HepG2 (cell line): ENCODE data around the gene PSMB1. TPM values are rescaled to one million over a fixed set of nuclear protein-coding genes. Genes with fewer than 3 reads are reported as not detected.
A peak's percentile ranks its signal among the peaks of the same experiment; 100 is the strongest.

Experiments
- AGO2 ChIP-seq: fragments of 200-400 bp; formaldehyde crosslinking; optimal IDR thresholded peaks from 2 replicates; pipeline ENCODE3; 2017; ENCODE audit warnings: mild to moderate bottlenecking, low read depth, low read length, moderate library complexity
- ATF4 ChIP-seq, 2 experiments: fragments of 450-650 bp in 1 of 2; sonication (generic) in 1 of 2; formaldehyde crosslinking; IDR thresholded peaks; 2 replicates each; pipeline versions ENCODE4 v1.5.0 to v1.8.0; 2020 to 2022; ENCODE audit warnings: mild to moderate bottlenecking in 1 of 2, missing genetic modification reagents in 1 of 2
- EZH2 ChIP-seq: conservative IDR thresholded peaks from 2 replicates; pipeline ENCODE4 v1.6.1; 2012; ENCODE audit warnings: mild to moderate bottlenecking, low read depth, low read length, moderate library complexity
- FOSL2 ChIP-seq: sonication (generic); formaldehyde crosslinking; IDR thresholded peaks from 2 replicates; pipeline ENCODE4 v1.4.0; 2020; ENCODE audit warnings: missing genetic modification reagents
- FOXA3 ChIP-seq: IDR thresholded peaks from 2 replicates; pipeline ENCODE4 v1.6.1; 2016; ENCODE audit warnings: missing genetic modification reagents, missing compliant biosample characterization
- HNRNPLL ChIP-seq: fragments of 200-400 bp; formaldehyde crosslinking; IDR thresholded peaks from 2 replicates; pipeline ENCODE4 v1.6.1; 2017; ENCODE audit warnings: mild to moderate bottlenecking, low read depth, low read length; ENCODE audit not compliant: poor library complexity, severe bottlenecking
- JUND ChIP-seq: sonication (generic); formaldehyde crosslinking; IDR thresholded peaks from 2 replicates; pipeline ENCODE4 v1.8.0; 2022; ENCODE audit warnings: mild to moderate bottlenecking, missing genetic modification reagents
- LCORL ChIP-seq, 2 experiments: fragments of 450-650 bp in 1 of 2; sonication (generic) in 1 of 2; formaldehyde crosslinking in 1 of 2; IDR thresholded peaks; 2 replicates each; pipeline versions ENCODE4 v1.5.0 to v1.6.1; 2017 to 2020; ENCODE audit warnings: antibody characterized with exemption in 1 of 2, missing genetic modification reagents in 1 of 2
- MTA3 ChIP-seq: sonication (generic); formaldehyde crosslinking; IDR thresholded peaks from 2 replicates; pipeline ENCODE4 v1.4.0; 2020; ENCODE audit warnings: missing genetic modification reagents
- MXD4 ChIP-seq: IDR thresholded peaks from 2 replicates; pipeline ENCODE4 v1.6.1; 2016; ENCODE audit warnings: mild to moderate bottlenecking, missing biosample characterization, missing genetic modification reagents
- PAXIP1 ChIP-seq: sonication (generic); formaldehyde crosslinking; conservative IDR thresholded peaks from 2 replicates; pipeline ENCODE4 v1.4.0; 2020; ENCODE audit warnings: mild to moderate bottlenecking, missing genetic modification reagents, moderate library complexity
- PHF8 ChIP-seq: sonication (generic); formaldehyde crosslinking; IDR thresholded peaks from 2 replicates; pipeline ENCODE4 v1.5.0; 2020; ENCODE audit warnings: missing genetic modification reagents
- SATB2 ChIP-seq: sonication (generic); formaldehyde crosslinking; IDR thresholded peaks from 2 replicates; pipeline ENCODE4 v1.5.0; 2020; ENCODE audit warnings: missing genetic modification reagents
- TFDP1 ChIP-seq: IDR thresholded peaks from 2 replicates; pipeline ENCODE4 v1.6.1; 2016; ENCODE audit warnings: missing compliant biosample characterization, missing genetic modification reagents, borderline replicate concordance
- ZFP36L2 ChIP-seq: sonication (generic); formaldehyde crosslinking; IDR thresholded peaks from 2 replicates; pipeline ENCODE4 v1.4.0; 2020; ENCODE audit warnings: missing genetic modification reagents
- ZNF136 ChIP-seq: sonication (generic); formaldehyde crosslinking; IDR thresholded peaks from 2 replicates; pipeline ENCODE4 v1.8.1; 2022; ENCODE audit warnings: low read depth, mild to moderate bottlenecking, moderate library complexity, missing genetic modification reagents
- ZNF431 ChIP-seq: sonication (generic); formaldehyde crosslinking; IDR thresholded peaks from 2 replicates; pipeline ENCODE4 v1.9.0; 2022; ENCODE audit warnings: missing genetic modification reagents, low read depth, mild to moderate bottlenecking, borderline replicate concordance
- ZNF614 ChIP-seq: IDR thresholded peaks from 2 replicates; pipeline ENCODE4 v1.6.1; 2018; ENCODE audit warnings: missing biosample characterization, missing genetic modification reagents, inconsistent platforms, borderline replicate concordance
- ZNF761 ChIP-seq: sonication (generic); formaldehyde crosslinking; conservative IDR thresholded peaks from 2 replicates; pipeline ENCODE4 v1.4.0; 2020; ENCODE audit warnings: mild to moderate bottlenecking, missing genetic modification reagents
- polyA plus RNA-seq, 8 experiments: library from polyadenylated mRNA; depleted of rRNA in 3 of 8; stranded (reverse) in 7 of 8; unstranded in 1 of 8; fragments of >200 nt; fragmentation: Illumina TruSeq in 4 of 8; extraction: Trizol in 4 of 8; gene quantifications; 2 replicates each; pipeline versions ENCODE4 v1.2.1 to v1.2.3, GENCODE V29; 2011 to 2016; ENCODE audit warnings: low read depth in 4 of 8, missing spikeins in 1 of 8, mixed read lengths in 1 of 8; ENCODE audit not compliant: insufficient read depth in 1 of 8
- total RNA-seq, 5 experiments: library from RNA; depleted of rRNA; stranded (reverse); fragments of >200 nt; fragmentation: Illumina TruSeq; extraction: Trizol; gene quantifications; 2 replicates each; pipeline ENCODE4 v1.2.3, GENCODE V29; 2016; ENCODE audit warnings: low read depth in 1 of 5
- TF ChIP-seq, protein P1 (sequence below): sonication (generic); formaldehyde crosslinking; IDR thresholded peaks from 2 replicates; pipeline ENCODE4 v1.5.0; 2020; ENCODE audit warnings: mild to moderate bottlenecking, missing genetic modification reagents

The PSMB1 gene
- total and polyA plus RNA-seq, 2 of the 13 experiments (the other 11 are each of a cell fraction or from before 2014, with no cell fraction given): 528 to 592 TPM

DNA sequence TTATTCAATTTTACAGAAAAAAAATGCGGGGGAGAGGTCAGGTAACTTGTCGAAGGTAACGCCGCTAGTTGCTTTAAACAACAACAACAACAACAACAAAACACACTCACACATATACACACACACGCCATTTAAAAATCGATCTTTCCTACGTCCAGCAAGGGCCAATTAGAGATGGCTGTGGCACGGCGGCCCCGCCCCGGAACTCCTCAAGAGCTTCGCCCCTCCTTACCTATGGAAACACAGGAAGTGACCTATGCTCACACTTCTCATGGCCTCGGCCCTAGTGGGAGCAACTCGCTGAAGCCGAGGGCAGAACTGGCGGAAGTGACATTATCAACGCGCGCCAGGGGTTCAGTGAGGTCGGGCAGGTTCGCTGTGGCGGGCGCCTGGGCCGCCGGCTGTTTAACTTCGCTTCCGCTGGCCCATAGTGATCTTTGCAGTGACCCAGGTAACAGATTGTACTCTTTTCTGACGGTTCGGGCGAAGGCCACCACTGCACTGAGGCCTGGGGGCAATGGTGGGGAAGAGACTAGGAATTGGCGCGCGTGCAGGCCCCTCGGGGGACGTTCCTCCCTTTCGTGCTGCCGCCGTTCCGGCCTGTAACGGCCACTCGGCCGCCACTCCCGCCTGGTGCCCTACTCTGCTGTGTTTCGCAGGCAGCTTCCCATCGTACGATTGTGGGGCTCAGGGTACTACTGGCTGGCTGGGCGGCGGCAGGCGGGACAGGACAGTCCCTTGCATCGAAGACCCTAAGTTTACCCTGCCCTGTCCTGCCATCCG is 1.1 kb upstream of the PSMB1 start, which contains the start of gene TBP (continued):
- TF ChIP-seq ATF4 (CRISPR knock-in tag; IDR thresholded peaks at IDR 0.05): peak in 1 of 2 experiments; percentile 62; a peak in 2 of 4 replicates
- TF ChIP-seq JUND (CRISPR knock-in tag): no peak
- TF ChIP-seq FOXA3 (CRISPR knock-in tag): peak; percentile 87
- peak; percentile 92; the same call in 1 of the 2 replicates for TF ChIP-seq ZNF136 (CRISPR knock-in tag)
- no peak for TF ChIP-seq ZFP36L2 (CRISPR knock-in tag)
- TF ChIP-seq ZNF614 (CRISPR knock-in tag): peak; percentile 91
- peak; percentile 72 for TF ChIP-seq FOSL2 (CRISPR knock-in tag)
- TF ChIP-seq LCORL (IDR thresholded peaks at IDR 0.05): no peak
- TF ChIP-seq LCORL (CRISPR knock-in tag; IDR thresholded peaks at IDR 0.05): peak; percentile 53; the same call in 1 of the 2 replicates
- peak; percentile 21; the same call in 1 of the 2 replicates for TF ChIP-seq ZNF431 (CRISPR knock-in tag)
- peak; percentile 90 for TF ChIP-seq TFDP1 (CRISPR knock-in tag)
- TF ChIP-seq EZH2: no peak
- TF ChIP-seq PAXIP1 (CRISPR knock-in tag): peak; percentile 69
- TF ChIP-seq, protein P1, sequence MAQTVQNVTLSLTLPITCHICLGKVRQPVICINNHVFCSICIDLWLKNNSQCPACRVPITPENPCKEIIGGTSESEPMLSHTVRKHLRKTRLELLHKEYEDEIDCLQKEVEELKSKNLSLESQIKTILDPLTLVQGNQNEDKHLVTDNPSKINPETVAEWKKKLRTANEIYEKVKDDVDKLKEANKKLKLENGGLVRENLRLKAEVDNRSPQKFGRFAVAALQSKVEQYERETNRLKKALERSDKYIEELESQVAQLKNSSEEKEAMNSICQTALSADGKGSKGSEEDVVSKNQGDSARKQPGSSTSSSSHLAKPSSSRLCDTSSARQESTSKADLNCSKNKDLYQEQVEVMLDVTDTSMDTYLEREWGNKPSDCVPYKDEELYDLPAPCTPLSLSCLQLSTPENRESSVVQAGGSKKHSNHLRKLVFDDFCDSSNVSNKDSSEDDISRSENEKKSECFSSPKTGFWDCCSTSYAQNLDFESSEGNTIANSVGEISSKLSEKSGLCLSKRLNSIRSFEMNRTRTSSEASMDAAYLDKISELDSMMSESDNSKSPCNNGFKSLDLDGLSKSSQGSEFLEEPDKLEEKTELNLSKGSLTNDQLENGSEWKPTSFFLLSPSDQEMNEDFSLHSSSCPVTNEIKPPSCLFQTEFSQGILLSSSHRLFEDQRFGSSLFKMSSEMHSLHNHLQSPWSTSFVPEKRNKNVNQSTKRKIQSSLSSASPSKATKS: 0 out of 2 replicates have a peak, but pooled peaks have one; percentile 87
- peak; percentile 75 for TF ChIP-seq AGO2
- TF ChIP-seq ZNF761 (CRISPR knock-in tag): peak; percentile 81; the same call in 1 of the 2 replicates
- no peak for TF ChIP-seq SATB2
- peak; percentile 93 for TF ChIP-seq MXD4 (CRISPR knock-in tag)
- peak; percentile 77 for TF ChIP-seq HNRNPLL
- TF ChIP-seq MTA3 (CRISPR knock-in tag): no peak
- peak; percentile 98 for TF ChIP-seq PHF8
